ENCODE measurements around the gene CEND1. TPM values are rescaled to one million over a fixed set of nuclear protein-coding genes. Genes with fewer than 3 reads are reported as not detected.

Gene CEND1
- total and polyA plus RNA-seq, 2 donors (not counting 3 experiments of a cell fraction or from before 2014, with no cell fraction given): 0.15 to 0.40 TPM

DNA sequence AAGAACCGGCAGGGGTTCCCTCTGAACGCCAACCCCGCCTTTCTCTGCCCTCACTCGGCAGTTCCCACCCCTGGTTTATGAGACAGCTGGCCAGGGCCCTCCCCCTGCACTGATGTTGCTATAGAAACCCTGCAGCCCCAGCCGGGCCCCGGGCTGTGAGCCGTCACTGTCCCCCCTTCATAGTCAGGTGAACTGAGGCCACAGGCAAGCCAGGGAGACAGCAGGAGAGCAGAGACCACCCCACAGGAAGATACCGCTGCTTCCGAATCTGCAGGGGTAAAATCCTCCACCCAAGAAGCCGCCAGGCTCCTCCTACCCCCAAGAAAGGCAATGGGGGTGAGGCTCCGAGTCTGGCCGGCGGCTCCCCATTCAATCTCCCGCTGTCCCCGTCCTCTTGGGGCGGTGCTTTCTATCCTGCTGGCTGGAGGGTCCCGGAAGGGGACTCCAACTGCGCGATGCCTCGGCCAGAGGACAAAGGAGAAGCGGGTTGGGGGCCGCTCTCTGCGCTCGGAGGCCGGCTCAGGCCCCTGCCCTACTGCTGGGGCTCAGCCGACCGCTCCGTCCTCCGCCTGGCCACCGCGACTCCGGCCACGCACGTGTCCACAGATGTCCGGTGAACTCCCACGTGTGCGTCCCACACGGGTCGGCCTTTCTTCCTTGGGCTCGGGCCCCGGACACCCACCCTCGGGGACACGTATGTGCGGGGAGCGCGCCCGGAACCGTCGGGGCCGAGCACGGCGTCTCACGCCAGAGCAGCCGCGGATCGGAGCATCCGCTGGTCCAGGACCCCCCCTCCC lies 7.6 kb upstream of the CEND1 start:
- intact Hi-C loops (cut with micrococcal nuclease): loop anchor here (1.0 to 2.0 kb wide), 2 partner anchors 12 to 15 kb away; partner anchors contain the start of gene RPLP2
- FAIRE-seq: peak; percentile 89

More for the DNA sequence above, 7.6 kb upstream of the CEND1 start:
- Histone ChIP-seq H3K4me2 (ENCODE audit: insufficient read depth, low read length) (peak overlapping the region; percentile 62), H2AFZ (ENCODE audit: low read depth, low read length) (peak overlapping the region; percentile 56), H3K9me3 (replicated peaks; ENCODE audit: control insufficient read depth, insufficient read depth, low read length) (no peaks in the 10 kb centered on the region), H3K79me2 (ENCODE audit: control insufficient read depth, insufficient read depth, low read length) (peaks cover 11% of the 10 kb centered on the region), H3K4me1 (ENCODE audit: control insufficient read depth, extremely low read depth, insufficient read depth, low read length) (peaks cover 14% of the 10 kb centered on the region), H3K36me3 (ENCODE audit: control insufficient read depth in 2 of 2, extremely low read depth in 1 of 2, insufficient read depth in 2 of 2, low read length in 2 of 2) (peaks cover 0 to 15% of the 10 kb centered on the region in 2 experiments), H3K27me3 (ENCODE audit: control insufficient read depth in 2 of 2, insufficient read depth in 2 of 2, low read length in 2 of 2) (no peaks in the 10 kb centered on the region), H4K20me1 (replicated peaks; ENCODE audit: control insufficient read depth, extremely low read depth, insufficient read depth, low read length) (no peaks in the 10 kb centered on the region), H3K27ac (ENCODE audit: insufficient read depth, low read depth, low read length) (peak overlapping the region; percentile 32), H3K4me3 (replicated peaks in 1 of 3; ENCODE audit: insufficient read depth in 1 of 3, low read depth in 1 of 3, low read length in 3 of 3) (peak overlapping the region; percentile 57 to 66 (median 64)), H3K9ac (replicated peaks; ENCODE audit: extremely low read depth, insufficient read depth, low read length) (peak overlapping the region; percentile 45), H3K9me1 (replicated peaks; ENCODE audit: control insufficient read depth, extremely low read depth, insufficient read depth, low read length) (no peaks in the 10 kb centered on the region)
- POLR2A ChIA-PET: interaction anchor here (0.7 to 1.0 kb wide), 2 partner anchors 12 to 37 kb away, joined by 3 read pairs; partner anchors contain the start of gene RPLP2
- peak; percentile 80 for DNase-seq (ENCODE audit: low read depth, low spot score)
- CTCF ChIA-PET: interaction anchor here (1.1 to 2.1 kb wide), 4 partner anchors 12 to 47 kb away, joined by 4 to 9 read pairs (median 8); partner anchors contain the start of gene RPLP2
- TF ChIP-seq MYC (IDR thresholded peaks at IDR 0.05; ENCODE audit: low read depth, low read length) (no peak), GATA2 (IDR thresholded peaks at IDR 0.05; ENCODE audit: insufficient read depth, insufficient read length, low read depth, low read length) (no peak), JUN (IDR thresholded peaks at IDR 0.05; ENCODE audit: borderline replicate concordance, insufficient read depth, insufficient read length, low read depth) (no peak), POLR2A (IDR thresholded peaks at IDR 0.05; ENCODE audit: low read depth, low read length) (peak; percentile 78), FOS (IDR thresholded peaks at IDR 0.05; ENCODE audit: borderline replicate concordance, insufficient read depth, low read length) (no peak), EZH2 (IDR thresholded peaks at IDR 0.05; ENCODE audit: borderline replicate concordance, low read depth, low read length, severe bottlenecking) (no peak), POLR2AphosphoS5 (IDR thresholded peaks at IDR 0.05; ENCODE audit: insufficient read depth, low read depth, low read length) (no peak)
- TF ChIP-seq, protein P1, sequence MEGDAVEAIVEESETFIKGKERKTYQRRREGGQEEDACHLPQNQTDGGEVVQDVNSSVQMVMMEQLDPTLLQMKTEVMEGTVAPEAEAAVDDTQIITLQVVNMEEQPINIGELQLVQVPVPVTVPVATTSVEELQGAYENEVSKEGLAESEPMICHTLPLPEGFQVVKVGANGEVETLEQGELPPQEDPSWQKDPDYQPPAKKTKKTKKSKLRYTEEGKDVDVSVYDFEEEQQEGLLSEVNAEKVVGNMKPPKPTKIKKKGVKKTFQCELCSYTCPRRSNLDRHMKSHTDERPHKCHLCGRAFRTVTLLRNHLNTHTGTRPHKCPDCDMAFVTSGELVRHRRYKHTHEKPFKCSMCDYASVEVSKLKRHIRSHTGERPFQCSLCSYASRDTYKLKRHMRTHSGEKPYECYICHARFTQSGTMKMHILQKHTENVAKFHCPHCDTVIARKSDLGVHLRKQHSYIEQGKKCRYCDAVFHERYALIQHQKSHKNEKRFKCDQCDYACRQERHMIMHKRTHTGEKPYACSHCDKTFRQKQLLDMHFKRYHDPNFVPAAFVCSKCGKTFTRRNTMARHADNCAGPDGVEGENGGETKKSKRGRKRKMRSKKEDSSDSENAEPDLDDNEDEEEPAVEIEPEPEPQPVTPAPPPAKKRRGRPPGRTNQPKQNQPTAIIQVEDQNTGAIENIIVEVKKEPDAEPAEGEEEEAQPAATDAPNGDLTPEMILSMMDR (IDR thresholded peaks at IDR 0.05; ENCODE audit: extremely low read depth in 1 of 2, insufficient read depth in 1 of 2, low read depth in 1 of 2, low read length in 2 of 2): no peak
- TF ChIP-seq, protein P2, sequence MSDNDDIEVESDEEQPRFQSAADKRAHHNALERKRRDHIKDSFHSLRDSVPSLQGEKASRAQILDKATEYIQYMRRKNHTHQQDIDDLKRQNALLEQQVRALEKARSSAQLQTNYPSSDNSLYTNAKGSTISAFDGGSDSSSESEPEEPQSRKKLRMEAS (IDR thresholded peaks at IDR 0.05; ENCODE audit: insufficient read depth, insufficient read length): peak; percentile 82
- dilution Hi-C loops (cut with MboI; ENCODE audit: extremely low pct_ligation_motif_present, low sequenced_read_pairs): no loop called here
- TSS peak; percentile 4 for BruUV-seq (replicated peaks)
